ENCODE measurements around the gene SGMS1.
A peak's percentile ranks its signal among the peaks of the same experiment; 100 is the strongest.
"Not testable (repeated sequence)": the region's sequence is repeated elsewhere in the genome, so short reads cannot be mapped to it uniquely, and the experiment has no call there.

SGMS1 gene

GRCh38 chr10:50579491-50580261 lies 44.1 kb downstream of the SGMS1 start:
- no peak for DNase-seq

GRCh38 chr10:50578949-50579348 lies 44.8 kb downstream of the SGMS1 start:
- DNase-seq = no peak

GRCh38 chr10:50577681-50578350 lies 45.9 kb downstream of the SGMS1 start:
- DNase-seq = no peak

- no peak for DNase-seq
These were observed 46.7 kb downstream of the SGMS1 start for GRCh38 chr10:50577010-50577409.

GRCh38 chr10:50576245-50576815 lies 47.4 kb downstream of the SGMS1 start:
- DNase-seq = no peak

- no peak for DNase-seq
These were observed 48.1 kb downstream of the SGMS1 start for GRCh38 chr10:50575477-50576244.

GRCh38 chr10:50574931-50575330 lies 48.8 kb downstream of the SGMS1 start:
- no peak for DNase-seq

- no peak for DNase-seq
These were observed 49.5 kb downstream of the SGMS1 start for GRCh38 chr10:50574305-50574704.

- DNase-seq = no peak
These were observed 51.7 kb downstream of the SGMS1 start for GRCh38 chr10:50572017-50572491.

GRCh38 chr10:50568750-50569149 lies 55.0 kb downstream of the SGMS1 start:
- DNase-seq = not testable (repeated sequence)

GRCh38 chr10:50567384-50567783 lies 56.4 kb downstream of the SGMS1 start:
- DNase-seq = no peak

- no peak for DNase-seq
These were observed 57.6 kb downstream of the SGMS1 start for GRCh38 chr10:50566150-50566549.

- DNase-seq = no peak
These were observed 58.3 kb downstream of the SGMS1 start for GRCh38 chr10:50565301-50566083.

- DNase-seq = no peak
These were observed 59.9 kb downstream of the SGMS1 start for GRCh38 chr10:50563906-50564305.

GRCh38 chr10:50561816-50562215 lies 61.9 kb downstream of the SGMS1 start:
- peak; percentile 28 for DNase-seq

GRCh38 chr10:50561266-50561665 lies 62.5 kb downstream of the SGMS1 start:
- no peak for DNase-seq

GRCh38 chr10:50560370-50560769 lies 63.4 kb downstream of the SGMS1 start:
- DNase-seq = no peak

GRCh38 chr10:50558371-50558770 lies 65.4 kb downstream of the SGMS1 start:
- no peak for DNase-seq

GRCh38 chr10:50557130-50557682 lies 66.5 kb downstream of the SGMS1 start:
- no peak for DNase-seq

GRCh38 chr10:50556237-50557120 lies 67.3 kb downstream of the SGMS1 start:
- DNase-seq = no peak

- DNase-seq = peak; percentile 23
These were observed 68.7 kb downstream of the SGMS1 start for GRCh38 chr10:50554995-50555568.
